Ishikawa (cell line): Measurements from ENCODE around the gene TSC22D4.

ENCODE experiments used
- CEBPB ChIP-seq: IDR thresholded peaks from 2 replicates; pipeline ENCODE4 v1.6.1; 2012
- CREB1 ChIP-seq: IDR thresholded peaks from 2 replicates; pipeline ENCODE4 v1.6.1; 2012; ENCODE audit warnings: low read depth
- EGR1 ChIP-seq: IDR thresholded peaks from 2 replicates; pipeline ENCODE4 v1.6.1; 2012
- EP300 ChIP-seq: IDR thresholded peaks from 2 replicates; pipeline ENCODE4 v1.6.1; 2012; ENCODE audit warnings: borderline replicate concordance
- FOXM1 ChIP-seq: IDR thresholded peaks from 2 replicates; pipeline ENCODE4 v1.6.1; 2012; ENCODE audit warnings: low read depth, borderline replicate concordance
- MAX ChIP-seq: IDR thresholded peaks from 2 replicates; pipeline ENCODE4 v1.6.1; 2012
- NFIC ChIP-seq: IDR thresholded peaks from 2 replicates; pipeline ENCODE4 v1.6.1; 2012
- RAD21 ChIP-seq: IDR thresholded peaks from 2 replicates; pipeline ENCODE4 v1.6.1; 2012; ENCODE audit warnings: low read depth
- REST ChIP-seq: IDR thresholded peaks from 2 replicates; pipeline ENCODE4 v1.6.1; 2012; ENCODE audit warnings: low read depth, mild to moderate bottlenecking
- TAF1 ChIP-seq: IDR thresholded peaks from 2 replicates; pipeline ENCODE4 v1.6.1; 2012; ENCODE audit warnings: low read depth, mild to moderate bottlenecking
- TCF12 ChIP-seq: IDR thresholded peaks from 2 replicates; pipeline ENCODE4 v1.6.1; 2012; ENCODE audit warnings: low read depth
- TEAD4 ChIP-seq: IDR thresholded peaks from 2 replicates; pipeline ENCODE4 v1.6.1; 2012
- USF1 ChIP-seq: IDR thresholded peaks from 2 replicates; pipeline ENCODE4 v1.6.1; 2012
- YY1 ChIP-seq: IDR thresholded peaks from 2 replicates; pipeline ENCODE4 v1.6.1; 2012; ENCODE audit warnings: low read depth
- ZBTB7A ChIP-seq: IDR thresholded peaks from 2 replicates; pipeline ENCODE4 v1.6.1; 2012; ENCODE audit warnings: low read depth

Gene TSC22D4

GRCh38 chr7:100492738-100493475 lies 13.9 kb upstream of the TSC22D4 start:
- no peak for TF ChIP-seq TCF12
- no peak for TF ChIP-seq CREB1
- no peak for TF ChIP-seq EGR1
- TF ChIP-seq USF1, result no peak

- TF ChIP-seq MAX (no peak), RAD21 (no peak), FOXM1 (no peak), EGR1 (no peak), TCF12 (no peak), NFIC (no peak), TAF1 (no peak), ZBTB7A (no peak), REST (no peak), USF1 (no peak), TEAD4 (no peak), CREB1 (no peak), CEBPB (no peak)
Measured at GRCh38 chr7:100491192-100491578, 12.2 kb upstream of the TSC22D4 start.

GRCh38 chr7:100490483-100491191 lies 11.6 kb upstream of the TSC22D4 start:
- TF ChIP-seq TCF12 (no peak), CREB1 (no peak), YY1 (no peak), ZBTB7A (no peak), MAX (no peak), RAD21 (no peak), REST (no peak), FOXM1 (no peak), EGR1 (no peak), EP300 (no peak), CEBPB (no peak), TAF1 (no peak), NFIC (no peak)

- TF ChIP-seq REST, result no peak
- TF ChIP-seq YY1, result no peak
Measured at GRCh38 chr7:100489824-100490223, 10.8 kb upstream of the TSC22D4 start.

- TF ChIP-seq CREB1 (no peak), TAF1 (no peak), USF1 (no peak), CEBPB (no peak), RAD21 (no peak), NFIC (no peak), ZBTB7A (no peak), TCF12 (no peak), FOXM1 (no peak), EP300 (no peak)
Measured at GRCh38 chr7:100489121-100489520, 10.1 kb upstream of the TSC22D4 start.
